SH-SY5Y (cell line): ENCODE measurements around the gene ADAMTS17.

Experiments
- GATA2 ChIP-seq: IDR thresholded peaks from 2 replicates; pipeline ENCODE4 v1.6.1; 2011; ENCODE audit warnings: mild to moderate bottlenecking, low read depth, low read length
- GATA3 ChIP-seq: IDR thresholded peaks from 2 replicates; pipeline ENCODE4 v1.6.1; 2011; ENCODE audit warnings: low read depth, mild to moderate bottlenecking, low read length, moderate library complexity

DNA sequence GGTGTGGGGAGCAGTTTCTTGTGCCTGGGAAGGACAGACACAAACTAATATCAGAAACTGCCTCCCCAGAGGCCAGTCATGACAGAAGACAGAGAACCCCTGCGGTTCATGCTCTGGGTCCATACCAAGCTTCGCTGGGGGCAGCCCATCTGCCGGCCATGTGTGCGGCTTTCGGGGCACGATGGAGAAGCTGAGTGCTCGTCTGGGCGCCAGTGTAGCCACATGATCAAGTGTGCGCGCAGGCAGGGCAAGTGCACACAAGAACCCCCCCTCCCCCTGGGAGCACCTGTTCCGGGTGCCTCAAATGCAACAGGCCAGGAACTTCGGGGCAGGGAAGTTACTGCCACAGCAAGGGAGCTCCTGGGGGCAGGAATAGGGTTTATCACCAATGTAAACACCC is 1.8 kb downstream of the ADAMTS17 start:
- TF ChIP-seq GATA2 (no peak), GATA3 (no peak)
